H1 (cell line): ENCODE data around the gene MRPS26. TPM values are rescaled to one million over a fixed set of nuclear protein-coding genes. Genes with fewer than 3 reads are reported as not detected.

Source experiments
- CTCF ChIA-PET: fragments of 300-600 bp; sonication (Branson Sonifier 250); formaldehyde crosslinking; loops from one replicate; lab custom pipeline; 2021; ENCODE audit not compliant: partially characterized antibody; lab: Charles Lee
- POLR2A ChIA-PET: fragments of 300-600 bp; sonication (Branson Sonifier 250); formaldehyde crosslinking; loops from one replicate; lab custom pipeline; 2021; ENCODE audit warnings: inconsistent platforms; ENCODE audit not compliant: partially characterized antibody; lab: Charles Lee
- DNase-seq, 2 experiments: peaks; one replicate each; pipeline versions ENCODE4 v3.0.0 to v3.0.0-alpha.2; 2010 to 2022; ENCODE audit warnings: low spot score in 2 of 2, low read depth in 1 of 2, mixed read lengths in 1 of 2
- FAIRE-seq: peaks from 2 replicates; lab custom pipeline; 2011; peaks lifted over from hg19 to GRCh38; lab: Jason Lieb, UNC
- H2AFZ ChIP-seq: 2 replicates; pipeline ENCODE4 v1.8.1; 2012; ENCODE audit warnings: low read length, inconsistent platforms
- H2AK5ac ChIP-seq: 2 replicates; pipeline ENCODE4 v1.6.1; 2013; ENCODE audit warnings: low read depth, low read length
- H2BK120ac ChIP-seq: replicated peaks from 2 replicates; pipeline ENCODE3; 2013; ENCODE audit warnings: low read depth, low read length, inconsistent platforms
- H2BK12ac ChIP-seq: 2 replicates; pipeline ENCODE4 v1.6.1; 2013; ENCODE audit warnings: low read depth, low read length
- H2BK15ac ChIP-seq: 2 replicates; pipeline ENCODE4 v1.6.1; 2013; ENCODE audit warnings: low read length
- H2BK20ac ChIP-seq: 2 replicates; pipeline ENCODE4 v1.6.1; 2013; ENCODE audit warnings: low read length
- H2BK5ac ChIP-seq: 2 replicates; pipeline ENCODE4 v1.6.1; 2013; ENCODE audit warnings: low read depth, low read length
- H3K14ac ChIP-seq: 2 replicates; pipeline ENCODE4 v1.6.1; 2013; ENCODE audit warnings: inconsistent platforms; ENCODE audit not compliant: insufficient read length
- H3K18ac ChIP-seq: 2 replicates; pipeline ENCODE4 v1.6.1; 2013; ENCODE audit warnings: low read length; ENCODE audit errors: extremely low read depth
- H3K23ac ChIP-seq: 2 replicates; pipeline ENCODE4 v1.6.1; 2013; ENCODE audit warnings: inconsistent platforms; ENCODE audit not compliant: insufficient read length
- H3K23me2 ChIP-seq: 2 replicates; pipeline ENCODE4 v1.6.1; 2013; ENCODE audit warnings: low read depth, low read length
- H3K27ac ChIP-seq: 2 replicates; pipeline ENCODE4 v1.6.1; 2011; ENCODE audit warnings: low read depth, low read length, inconsistent platforms
- H3K27me3 ChIP-seq, 4 experiments: replicated peaks in 1 of 4; 1 replicate in 1 of 4; 2 replicates in 3 of 4; pipeline versions ENCODE4 v1.6.1 to v1.8.1; 2011 to 2013; ENCODE audit warnings: low read length in 3 of 4, mild to moderate bottlenecking in 3 of 4, inconsistent platforms in 2 of 4, mixed read lengths in 2 of 4, moderate library complexity in 1 of 4; ENCODE audit not compliant: control insufficient read depth in 3 of 4, insufficient read depth in 3 of 4; ENCODE audit errors: extremely low read depth in 1 of 4
- H3K36me3 ChIP-seq, 4 experiments: 2 replicates each; pipeline versions ENCODE4 v1.6.1 to v1.8.1; 2011 to 2013; ENCODE audit warnings: mild to moderate bottlenecking in 4 of 4, low read length in 3 of 4, moderate library complexity in 2 of 4, control low read depth in 1 of 4, inconsistent platforms in 1 of 4; ENCODE audit not compliant: insufficient read depth in 4 of 4, control insufficient read depth in 2 of 4
- H3K4ac ChIP-seq: replicated peaks from 2 replicates; pipeline ENCODE3; 2013; ENCODE audit warnings: low read length, low read depth, mixed read lengths, inconsistent platforms; ENCODE audit not compliant: insufficient read length
- H3K4me1 ChIP-seq, 4 experiments: replicated peaks in 1 of 4; 1 replicate in 1 of 4; 2 replicates in 3 of 4; pipeline versions ENCODE4 v1.6.1 to v1.8.1; 2011 to 2013; ENCODE audit warnings: low read length in 3 of 4, inconsistent platforms in 2 of 4, mixed read lengths in 1 of 4; ENCODE audit not compliant: insufficient read depth in 4 of 4, control insufficient read depth in 3 of 4
- H3K4me2 ChIP-seq, 2 experiments: 2 replicates each; pipeline versions ENCODE4 v1.6.1 to v1.8.1; 2011 to 2013; ENCODE audit warnings: low read depth in 2 of 2, low read length in 2 of 2, control low read depth in 1 of 2, inconsistent platforms in 1 of 2, mild to moderate bottlenecking in 1 of 2; ENCODE audit not compliant: insufficient read depth in 1 of 2
- H3K4me3 ChIP-seq, 4 experiments: fragments of 200-600, 300-600 bp in 1 of 4; sonication (generic), shearing (Covaris generic), sonication (Bioruptor Twin) in 1 of 4; 2 replicates each; pipeline versions ENCODE4 v1.5.1 to v1.8.1; 2011 to 2016; ENCODE audit warnings: low read length in 4 of 4, low read depth in 3 of 4, control low read depth in 2 of 4, inconsistent platforms in 2 of 4, mild to moderate bottlenecking in 2 of 4, mixed read lengths in 1 of 4, moderate library complexity in 1 of 4; ENCODE audit not compliant: insufficient read depth in 2 of 4; ENCODE audit errors: extremely low read depth in 1 of 4
- H3K56ac ChIP-seq: replicated peaks from 2 replicates; pipeline ENCODE3; 2013; ENCODE audit warnings: low read depth, mild to moderate bottlenecking, mixed read lengths, low read length, inconsistent platforms; ENCODE audit not compliant: insufficient read length
- H3K79me1 ChIP-seq: 2 replicates; pipeline ENCODE4 v1.6.1; 2013; ENCODE audit warnings: low read depth, low read length, control low read depth
- H3K79me2 ChIP-seq, 2 experiments: 2 replicates each; pipeline versions ENCODE4 v1.6.1 to v1.8.1; 2012 to 2013; ENCODE audit warnings: low read length in 2 of 2, mild to moderate bottlenecking in 2 of 2, inconsistent platforms in 1 of 2; ENCODE audit not compliant: insufficient read depth in 2 of 2, control insufficient read depth in 1 of 2
- H3K9ac ChIP-seq, 4 experiments: replicated peaks in 1 of 4; 1 replicate in 1 of 4; 2 replicates in 3 of 4; pipeline versions ENCODE4 v1.6.1 to v1.8.1; 2011 to 2013; ENCODE audit warnings: low read depth in 3 of 4, low read length in 3 of 4, control low read depth in 2 of 4, mild to moderate bottlenecking in 2 of 4, moderate library complexity in 2 of 4, inconsistent platforms in 1 of 4; ENCODE audit errors: extremely low read depth in 1 of 4
- H3K9me3 ChIP-seq, 2 experiments: 2 replicates each; pipeline versions ENCODE4 v1.6.1 to v1.8.1; 2012 to 2013; ENCODE audit warnings: mild to moderate bottlenecking in 2 of 2, moderate library complexity in 2 of 2, control low read depth in 1 of 2, inconsistent platforms in 1 of 2, low read depth in 1 of 2, low read length in 1 of 2, mixed read lengths in 1 of 2; ENCODE audit not compliant: insufficient read depth in 2 of 2
- H4K20me1 ChIP-seq, 2 experiments: replicated peaks in 1 of 2; 2 replicates each; pipeline versions ENCODE3 to v1.8.1; 2011 to 2013; ENCODE audit warnings: inconsistent platforms in 2 of 2, low read length in 2 of 2, mild to moderate bottlenecking in 1 of 2; ENCODE audit not compliant: insufficient read depth in 2 of 2, control insufficient read depth in 1 of 2
- H4K5ac ChIP-seq: 2 replicates; pipeline ENCODE4 v1.6.1; 2013; ENCODE audit warnings: low read length, low read depth, mixed read lengths, inconsistent platforms; ENCODE audit not compliant: insufficient read length
- H4K8ac ChIP-seq: 2 replicates; pipeline ENCODE4 v1.8.0; 2013; ENCODE audit warnings: mild to moderate bottlenecking, moderate library complexity, low read length, inconsistent platforms; ENCODE audit not compliant: insufficient read depth; ENCODE audit errors: extremely low read depth
- H4K91ac ChIP-seq: replicated peaks from 2 replicates; pipeline ENCODE3; 2013; ENCODE audit warnings: low read length, mixed read lengths, inconsistent platforms; ENCODE audit not compliant: insufficient read length
- BRCA1 ChIP-seq: IDR thresholded peaks from 2 replicates; pipeline ENCODE4 v1.6.1; 2012; ENCODE audit warnings: low read depth, low read length, improper control_type of control experiment
- CEBPB ChIP-seq: IDR thresholded peaks from 2 replicates; pipeline ENCODE4 v1.6.1; 2012; ENCODE audit warnings: low read depth, low read length
- EZH2 ChIP-seq: fragments of 200-600 bp; sonication (generic); IDR thresholded peaks from 2 replicates; pipeline ENCODE4 v1.7.1; 2012; ENCODE audit warnings: low read depth, mild to moderate bottlenecking, moderate library complexity, low read length, inconsistent platforms; ENCODE audit not compliant: severe bottlenecking
- HDAC2 ChIP-seq, 2 experiments: fragments of 300-600 bp in 1 of 2; sonication (generic) in 1 of 2; IDR thresholded peaks; 2 replicates each; pipeline ENCODE4 v1.6.1; 2011 to 2012; ENCODE audit warnings: low read depth in 2 of 2, low read length in 2 of 2, mild to moderate bottlenecking in 2 of 2, moderate library complexity in 2 of 2, borderline replicate concordance in 1 of 2, inconsistent platforms in 1 of 2
- KDM4A ChIP-seq: IDR thresholded peaks from one replicate; pipeline ENCODE4 v1.7.1; 2012; ENCODE audit warnings: low read depth, mild to moderate bottlenecking, moderate library complexity, low read length, inconsistent platforms; ENCODE audit not compliant: severe bottlenecking
- KDM5A ChIP-seq: fragments of 200-600 bp; IDR thresholded peaks from 2 replicates; pipeline ENCODE4 v1.7.1; 2012; ENCODE audit warnings: mild to moderate bottlenecking, low read length, inconsistent platforms, mixed read lengths
- MAFK ChIP-seq: IDR thresholded peaks from 2 replicates; pipeline ENCODE4 v1.6.1; 2012; ENCODE audit warnings: low read depth, mild to moderate bottlenecking, improper control_type of control experiment, low read length
- SIRT6 ChIP-seq: IDR thresholded peaks from one replicate; pipeline ENCODE4 v1.7.1; 2012; ENCODE audit warnings: low read length, inconsistent platforms
- SUZ12 ChIP-seq: fragments of 200-600 bp; sonication (generic); IDR thresholded peaks from 2 replicates; pipeline ENCODE4 v1.6.1; 2012; ENCODE audit warnings: mild to moderate bottlenecking, inconsistent platforms, low read length, moderate library complexity, mixed read lengths
- WGBS, 2 experiments: shearing (Covaris generic) in 1 of 2; methylation state at CpG; one replicate each; pipeline versions ENCODE4 v1.1.6 to v1.1.7; 2013 to 2015; ENCODE audit warnings: low lambda C conversion rate in 2 of 2, mixed read lengths in 2 of 2, inconsistent platforms in 1 of 2, low coverage in 1 of 2, missing lambda C conversion rate in 1 of 2; ENCODE audit not compliant: insufficient replicate concordance in 2 of 2, insufficient coverage in 1 of 2, insufficient read length in 1 of 2; ENCODE audit errors: extremely low coverage in 1 of 2, missing lambda C conversion rate in 1 of 2; 5-methylcytosine and 5-hydroxymethylcytosine counted together
- polyA plus RNA-seq, 7 experiments: library from polyadenylated mRNA; depleted of rRNA in 3 of 7; stranded (reverse) in 5 of 7; unstranded in 2 of 7; fragments of >200 nt in 5 of 7; fragments of 200-250 nt in 2 of 7; gene quantifications; 1 replicate in 5 of 7; 2 replicates in 1 of 7; 4 replicates in 1 of 7; pipeline versions ENCODE4 v1.2.1 to v1.2.3, GENCODE V29; 2011 to 2013; ENCODE audit warnings: missing spikeins in 2 of 7, mixed read lengths in 2 of 7
- total RNA-seq: library from RNA; stranded (reverse); fragmentation: NEBNext Ultra II Directional; extraction: Animal tissue kit (Norgen Biotek cat#: 25700); gene quantifications from 2 replicates; pipeline ENCODE4 v1.2.1, GENCODE V29; 2021

Gene MRPS26
- total and polyA plus RNA-seq, 2 of the 8 experiments (the other 6 are each of a cell fraction or from before 2014, with no cell fraction given): 83.6 to 103 TPM

GRCh38 chr20:3082955-3083952 lies 37.4 kb downstream of the MRPS26 start:
- Histone ChIP-seq H3K4me3 (peak overlapping the region; percentile 15 to 53 (median 32); a peak in 7 of 8 replicates), H2BK15ac (peak overlapping the region; percentile 98; the same call in 1 of the 2 replicates), H3K27me3 (peaks cover 27 to 43% (median 37%) of the 10 kb centered on the region in 4 experiments), H3K4ac (no peak overlapping the region), H2BK20ac (peak overlapping the region; percentile 48; the same call in 1 of the 2 replicates), H3K4me1 (peaks cover 0 to 8% (median 6%) of the 10 kb centered on the region in 4 experiments; a peak in 5 of 7 replicates), H3K27ac (no peak overlapping the region), H2BK12ac (peak overlapping the region; percentile 77; the same call in 1 of the 2 replicates), H3K79me1 (no peaks in the 10 kb centered on the region), H4K5ac (no peak overlapping the region), H3K9me3 (no peaks in the 10 kb centered on the region), H4K8ac (peak overlapping the region; percentile 59), H3K79me2 (no peaks in the 10 kb centered on the region), H2BK120ac (no peak overlapping the region), H3K4me2 (peak overlapping the region; percentile 62 to 84), H3K56ac (no peak overlapping the region), H3K23me2 (peaks cover 11% of the 10 kb centered on the region; the same call in 1 of the 2 replicates), H4K91ac (no peak overlapping the region), H2AFZ (no peak overlapping the region; the same call in 1 of the 2 replicates), H4K20me1 (no peaks in the 10 kb centered on the region), H3K23ac (no peak overlapping the region), H2BK5ac (peak overlapping the region; percentile 60; the same call in 1 of the 2 replicates), H3K18ac (peak overlapping the region; percentile 19; the same call in 1 of the 2 replicates), H3K9ac (no peak overlapping the region), H3K36me3 (no peaks in the 10 kb centered on the region), H3K14ac (no peak overlapping the region), H2AK5ac (no peak overlapping the region)
- WGBS, 2 experiments: 39% methylated on average over 20 of the region's 76 CpGs; no CpG with 5 or more reads in 1 of the 2 experiments
- no peak for FAIRE-seq
- peak in 1 of 2 experiments; percentile 74 for DNase-seq
- ChIA-PET CTCF (interaction anchor here (0.6 to 1.1 kb wide), 4 partner anchors 14 to 126 kb away, joined by 3 to 4 read pairs (median 4); no protein-coding TSS in a partner anchor), POLR2A (interaction anchor here (0.8 to 2.7 kb wide), 2 partner anchors 9 to 11 kb away, joined by 3 to 14 read pairs; partner anchors contain the start of gene OXT)
- TF ChIP-seq BRCA1 (no peak), KDM4A (peak; percentile 73), CEBPB (no peak), SUZ12 (peak; percentile 83), KDM5A (no peak), MAFK (no peak), HDAC2 (IDR thresholded peaks at IDR 0.05; ENCODE audit: borderline replicate concordance in 1 of 2, low read depth in 2 of 2, low read length in 2 of 2) (no peak), EZH2 (peak; percentile 70), SIRT6 (no peak)
